K562 (cell line): ENCODE results near the gene CXXC1. TPM values are rescaled to one million over a fixed set of nuclear protein-coding genes. Genes with fewer than 3 reads are reported as not detected.

Source experiments
- BRF1 ChIP-seq: IDR thresholded peaks from 3 replicates; pipeline ENCODE4 v1.6.1; 2011; ENCODE audit warnings: borderline replicate concordance, mild to moderate bottlenecking; ENCODE audit not compliant: insufficient read length; ENCODE audit errors: extremely low read depth
- CEBPB ChIP-seq: fragments of 450-650 bp; IDR thresholded peaks from 2 replicates; pipeline ENCODE4 v1.6.1; 2016; ENCODE audit warnings: missing genetic modification characterization, missing compliant biosample characterization
- FIP1L1 ChIP-seq: fragments of 200-400 bp; formaldehyde crosslinking; IDR thresholded peaks from 2 replicates; pipeline ENCODE4 v1.6.1; 2018; ENCODE audit warnings: mild to moderate bottlenecking, low read depth, low read length; ENCODE audit not compliant: poor library complexity, severe bottlenecking
- HDAC1 ChIP-seq, 2 experiments: fragments of 450-650 bp; IDR thresholded peaks; 2 replicates each; pipeline ENCODE4 v1.6.1; 2016 to 2017; ENCODE audit warnings: inconsistent platforms in 1 of 2, mild to moderate bottlenecking in 1 of 2, moderate library complexity in 1 of 2
- MAZ ChIP-seq, 2 experiments: fragments of 450-650 bp in 1 of 2; sonication (generic) in 1 of 2; formaldehyde crosslinking; IDR thresholded peaks in 1 of 2; conservative IDR thresholded peaks in 1 of 2; 2 replicates each; pipeline versions ENCODE4 v1.4.0 to v1.5.0; 2020; ENCODE audit warnings: mild to moderate bottlenecking in 1 of 2, missing genetic modification reagents in 1 of 2
- MCM7 ChIP-seq, 2 experiments: fragments of 450-650 bp; IDR thresholded peaks; 2 replicates each; pipeline ENCODE4 v1.6.1; 2016 to 2018
- MYC ChIP-seq, 2 experiments: fragments of 250-450 bp in 1 of 2; sonication (Bioruptor Pico) in 1 of 2; IDR thresholded peaks; 2 replicates each; pipeline versions ENCODE4 v1.5.1 to v1.6.1; 2012 to 2021; ENCODE audit warnings: low read depth in 2 of 2, borderline replicate concordance in 1 of 2, improper control_type of control experiment in 1 of 2, low read length in 1 of 2, mild to moderate bottlenecking in 1 of 2, moderate library complexity in 1 of 2
- PRPF4 ChIP-seq: fragments of 200-400 bp; formaldehyde crosslinking; IDR thresholded peaks from one replicate; pipeline ENCODE4 v1.6.1; 2017; ENCODE audit warnings: low read length, low read depth, mild to moderate bottlenecking; ENCODE audit not compliant: insufficient read depth, poor library complexity, severe bottlenecking
- THRA ChIP-seq: fragments of 450-650 bp; IDR thresholded peaks from 2 replicates; pipeline ENCODE4 v1.6.1; 2017; ENCODE audit warnings: mild to moderate bottlenecking, moderate library complexity
- TSC22D4 ChIP-seq: fragments of 450-650 bp; IDR thresholded peaks from 2 replicates; pipeline ENCODE4 v1.6.1; 2016; ENCODE audit warnings: missing genetic modification characterization, missing biosample characterization, control low read depth
- U2AF2 ChIP-seq: fragments of 200-400 bp; formaldehyde crosslinking; optimal IDR thresholded peaks from 2 replicates; pipeline ENCODE3; 2017; ENCODE audit warnings: low read depth, mild to moderate bottlenecking, low read length
- ZBTB17 ChIP-seq: fragments of 450-650 bp; formaldehyde crosslinking; IDR thresholded peaks from 2 replicates; pipeline ENCODE4 v1.4.0; 2020; ENCODE audit warnings: mild to moderate bottlenecking
- ZNF518B ChIP-seq: fragments of 250-450 bp; sonication (Bioruptor Pico); IDR thresholded peaks from 2 replicates; pipeline ENCODE4 v1.5.0; 2021; ENCODE audit warnings: mild to moderate bottlenecking, moderate library complexity
- polyA plus RNA-seq, 8 experiments: library from polyadenylated mRNA; depleted of rRNA in 4 of 8; stranded (reverse) in 5 of 8; unstranded in 3 of 8; fragments of >200 nt; fragmentation: Nextera tagmentation in 2 of 8; fragmentation: Illumina TruSeq in 1 of 8; extraction: Ambion mirVana in 2 of 8; extraction: Trizol in 1 of 8; gene quantifications; 2 replicates each; pipeline versions ENCODE4 v1.2.1 to v1.2.3, GENCODE V29; 2011 to 2014; ENCODE audit warnings: inconsistent platforms in 1 of 8, missing spikeins in 1 of 8
- total RNA-seq, 7 experiments: library from RNA; depleted of rRNA in 6 of 7; stranded (reverse); fragments of >200 nt in 6 of 7; fragmentation: Illumina TruSeq in 2 of 7; extraction: Trizol in 2 of 7; gene quantifications; 2 replicates each; pipeline versions ENCODE4 v1.2.1 to v1.2.3, GENCODE V29; 2011 to 2021; ENCODE audit warnings: low replicate concordance in 1 of 7
- TF ChIP-seq, protein P1 (sequence below): sonication (generic); formaldehyde crosslinking; IDR thresholded peaks from 2 replicates; pipeline ENCODE4 v1.9.0; 2022; ENCODE audit warnings: mild to moderate bottlenecking, missing genetic modification reagents
- TF ChIP-seq, protein P2 (sequence below): sonication (generic); formaldehyde crosslinking; IDR thresholded peaks from 2 replicates; pipeline ENCODE4 v1.8.1; 2023; ENCODE audit warnings: mild to moderate bottlenecking, missing genetic modification reagents

CXXC1 gene
- total and polyA plus RNA-seq, 9 of the 15 experiments (the other 6 are each of a cell fraction or from before 2014, with no cell fraction given), result 3.4 to 81.0 (median 34.1) TPM

GRCh38 chr18:50287441-50288347, at the start of gene CXXC1 (continued):
- TF ChIP-seq MAZ (CRISPR knock-in tag; conservative IDR thresholded peaks at IDR 0.05 in 1 of 2, IDR thresholded peaks at IDR 0.05 in 1 of 2), result peak; percentile 66 to 83
- TF ChIP-seq THRA, result no peak
- TF ChIP-seq BRF1, result no peak
- no peak for TF ChIP-seq U2AF2
- no peak for TF ChIP-seq MCM7 (IDR thresholded peaks at IDR 0.05)
- TF ChIP-seq ZNF518B, result no peak
- no peak for TF ChIP-seq TSC22D4
- peak; percentile 67; the same call in 1 of the 2 replicates for TF ChIP-seq MYC (IDR thresholded peaks at IDR 0.05; ENCODE audit: low read depth, low read length)
- no peak for TF ChIP-seq MYC (CRISPR knock-in tag; IDR thresholded peaks at IDR 0.05; ENCODE audit: borderline replicate concordance, low read depth)
- TF ChIP-seq CEBPB (tag), result peak; percentile 77
- no peak for TF ChIP-seq PRPF4
- TF ChIP-seq HDAC1 (IDR thresholded peaks at IDR 0.05), result peak in 1 of 2 experiments; percentile 90; a peak in 2 of 4 replicates
- TF ChIP-seq, protein P1, sequence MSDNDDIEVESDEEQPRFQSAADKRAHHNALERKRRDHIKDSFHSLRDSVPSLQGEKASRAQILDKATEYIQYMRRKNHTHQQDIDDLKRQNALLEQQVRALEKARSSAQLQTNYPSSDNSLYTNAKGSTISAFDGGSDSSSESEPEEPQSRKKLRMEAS, result peak; percentile 91
- TF ChIP-seq ZBTB17, result peak; percentile 60; the same call in 1 of the 2 replicates
- TF ChIP-seq, protein P2, sequence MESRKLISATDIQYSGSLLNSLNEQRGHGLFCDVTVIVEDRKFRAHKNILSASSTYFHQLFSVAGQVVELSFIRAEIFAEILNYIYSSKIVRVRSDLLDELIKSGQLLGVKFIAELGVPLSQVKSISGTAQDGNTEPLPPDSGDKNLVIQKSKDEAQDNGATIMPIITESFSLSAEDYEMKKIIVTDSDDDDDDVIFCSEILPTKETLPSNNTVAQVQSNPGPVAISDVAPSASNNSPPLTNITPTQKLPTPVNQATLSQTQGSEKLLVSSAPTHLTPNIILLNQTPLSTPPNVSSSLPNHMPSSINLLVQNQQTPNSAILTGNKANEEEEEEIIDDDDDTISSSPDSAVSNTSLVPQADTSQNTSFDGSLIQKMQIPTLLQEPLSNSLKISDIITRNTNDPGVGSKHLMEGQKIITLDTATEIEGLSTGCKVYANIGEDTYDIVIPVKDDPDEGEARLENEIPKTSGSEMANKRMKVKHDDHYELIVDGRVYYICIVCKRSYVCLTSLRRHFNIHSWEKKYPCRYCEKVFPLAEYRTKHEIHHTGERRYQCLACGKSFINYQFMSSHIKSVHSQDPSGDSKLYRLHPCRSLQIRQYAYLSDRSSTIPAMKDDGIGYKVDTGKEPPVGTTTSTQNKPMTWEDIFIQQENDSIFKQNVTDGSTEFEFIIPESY, result peak; percentile 57; the same call in 1 of the 2 replicates
- no peak for TF ChIP-seq FIP1L1
